Cerebellar nuclear complex (tissue), 1 donor: ENCODE data around the gene TANGO2.

Experiments
- DNase-seq, 2 experiments: peaks; one replicate each; lab custom pipeline; 2025; lab: John Stamatoyannopoulos, UW

Gene TANGO2

DNA sequence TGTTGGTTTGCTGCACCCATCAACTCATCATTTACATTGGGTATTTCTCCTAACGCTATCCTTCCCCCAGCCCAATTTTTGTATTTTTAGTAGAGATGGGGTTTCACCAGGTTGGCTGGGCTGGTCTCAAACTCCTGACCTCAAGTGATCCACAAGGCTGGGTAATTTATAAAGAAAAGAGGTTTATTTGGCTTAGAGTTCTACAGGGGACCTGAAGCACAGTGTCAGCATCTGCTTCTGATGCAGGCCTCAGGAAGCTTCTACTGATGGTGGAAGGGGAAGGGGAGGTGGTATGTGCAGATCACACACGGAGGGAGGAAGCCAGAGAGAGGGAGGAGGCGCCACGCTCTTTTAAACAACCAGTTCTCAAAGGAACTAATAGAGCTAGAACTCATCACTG, 25.8 kb downstream of the TANGO2 start:
- no peak for DNase-seq

- DNase-seq: no peak
Observed at GRCh38 chr22:20051927-20052308, 31.0 kb downstream of the TANGO2 start.

DNA sequence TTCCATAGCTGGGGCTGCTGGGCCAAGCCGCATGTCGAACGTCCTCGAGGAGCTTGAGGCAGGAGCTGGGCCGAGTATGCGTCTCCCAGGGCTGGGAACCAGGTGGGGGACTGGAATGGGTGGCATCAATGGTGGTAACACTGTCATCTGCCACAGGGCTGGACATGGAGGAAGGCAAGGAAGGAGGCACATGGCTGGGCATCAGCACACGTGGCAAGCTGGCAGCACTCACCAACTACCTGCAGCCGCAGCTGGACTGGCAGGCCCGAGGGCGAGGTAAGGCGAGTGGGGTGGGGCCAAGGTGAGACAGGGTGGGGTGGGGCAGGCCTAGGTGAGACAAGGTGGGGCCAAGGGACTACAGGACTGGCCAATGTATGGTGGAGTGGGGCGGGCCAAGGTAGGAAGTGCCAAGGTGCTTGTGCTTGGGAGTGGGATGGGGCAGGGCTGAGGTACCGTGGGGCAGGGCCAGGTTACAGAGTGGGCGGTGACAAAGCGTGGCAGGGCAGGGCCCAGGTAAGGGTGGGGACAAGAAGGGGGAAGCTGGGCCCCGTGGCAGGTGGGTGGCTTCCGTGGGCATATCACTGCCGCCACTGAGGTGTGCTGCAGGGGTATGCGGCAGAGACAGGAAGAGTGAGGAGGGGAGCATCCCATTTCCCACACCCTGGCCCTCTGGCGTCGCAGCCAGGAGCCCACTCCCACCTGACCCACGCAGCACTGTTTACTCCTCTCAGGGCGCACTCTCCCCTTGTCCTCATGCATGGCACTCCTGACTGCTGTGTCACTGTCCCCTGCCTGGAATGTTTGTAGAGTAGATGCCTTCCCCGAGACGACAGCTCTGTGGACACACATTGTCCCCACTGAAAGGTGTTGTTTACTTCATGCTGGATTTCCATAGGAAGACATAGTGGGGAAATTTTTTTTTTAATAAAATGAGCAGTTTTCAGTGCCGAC, 31.7 kb downstream of the TANGO2 start:
- DNase-seq: no peak

DNA sequence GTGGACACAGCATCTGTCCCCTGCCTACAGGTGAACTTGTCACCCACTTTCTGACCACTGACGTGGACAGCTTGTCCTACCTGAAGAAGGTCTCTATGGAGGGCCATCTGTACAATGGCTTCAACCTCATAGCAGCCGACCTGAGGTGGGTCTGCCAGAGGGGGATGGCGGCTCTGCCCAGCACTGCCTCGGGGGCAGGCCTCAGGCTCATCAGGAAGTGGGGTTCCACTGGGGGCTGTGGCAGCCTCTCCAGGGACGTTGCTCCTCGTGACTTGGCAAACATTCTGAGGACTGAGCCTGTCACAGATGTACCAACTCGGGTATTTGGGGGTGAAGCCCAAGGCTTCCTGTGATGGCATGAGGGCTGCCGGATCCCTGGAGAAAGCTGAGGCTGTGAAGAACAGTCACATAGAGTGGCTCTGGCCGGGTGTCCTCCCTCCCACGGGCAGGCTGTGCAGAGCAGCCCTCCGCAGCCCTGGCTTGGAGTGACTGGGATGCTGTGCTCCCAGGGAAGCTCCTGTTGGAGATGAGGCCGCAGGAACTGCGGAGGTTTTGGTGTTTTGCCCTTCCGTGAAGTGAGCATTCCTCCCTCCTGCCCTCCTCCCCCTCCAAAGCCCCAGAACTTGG, 32.6 kb downstream of the TANGO2 start:
- DNase-seq: no peak

DNA sequence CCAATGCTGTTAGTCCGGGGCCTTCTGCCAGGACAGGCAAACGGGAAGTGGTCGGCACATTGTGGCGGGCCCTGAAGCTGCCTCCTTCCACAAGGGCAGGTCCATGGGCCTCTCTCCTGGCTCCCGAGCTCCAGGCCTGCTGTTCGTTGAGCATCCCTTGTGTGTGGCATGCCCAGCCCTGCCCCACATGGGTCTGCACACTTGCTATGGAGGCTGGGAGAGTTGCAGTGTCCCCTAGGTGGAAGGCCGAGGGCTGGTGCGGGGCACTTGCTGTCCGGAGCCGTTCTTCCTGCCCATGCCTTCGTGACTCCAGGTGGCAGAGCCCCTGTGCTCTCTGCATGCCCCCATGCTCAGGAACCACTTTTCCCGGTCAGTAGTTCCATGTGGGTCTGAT, 33.1 kb downstream of the TANGO2 start:
- no peak for DNase-seq

- DNase-seq: no peak
Observed at GRCh38 chr22:20054485-20054884, 33.6 kb downstream of the TANGO2 start.

- no peak for DNase-seq
Observed at GRCh38 chr22:20055144-20055543, 34.2 kb downstream of the TANGO2 start.

DNA sequence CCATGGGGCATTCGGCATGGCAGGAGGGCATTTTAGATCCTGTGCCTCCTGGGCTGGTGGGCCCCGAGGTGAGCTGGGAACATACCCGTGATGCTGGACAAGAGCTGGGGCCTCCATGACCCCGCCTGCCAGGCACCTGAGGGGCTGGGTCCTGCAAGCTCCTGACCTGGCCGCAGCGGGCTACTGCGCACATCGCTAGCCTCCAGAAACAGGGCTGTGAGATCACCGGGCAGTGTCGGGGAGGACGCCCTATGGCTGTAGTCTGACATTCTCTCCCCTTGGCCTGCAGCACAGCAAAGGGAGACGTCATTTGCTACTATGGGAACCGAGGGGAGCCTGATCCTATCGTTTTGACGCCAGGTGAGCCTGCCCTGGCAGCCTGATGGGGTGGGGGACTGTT, 34.7 kb downstream of the TANGO2 start:
- DNase-seq: no peak

DNA sequence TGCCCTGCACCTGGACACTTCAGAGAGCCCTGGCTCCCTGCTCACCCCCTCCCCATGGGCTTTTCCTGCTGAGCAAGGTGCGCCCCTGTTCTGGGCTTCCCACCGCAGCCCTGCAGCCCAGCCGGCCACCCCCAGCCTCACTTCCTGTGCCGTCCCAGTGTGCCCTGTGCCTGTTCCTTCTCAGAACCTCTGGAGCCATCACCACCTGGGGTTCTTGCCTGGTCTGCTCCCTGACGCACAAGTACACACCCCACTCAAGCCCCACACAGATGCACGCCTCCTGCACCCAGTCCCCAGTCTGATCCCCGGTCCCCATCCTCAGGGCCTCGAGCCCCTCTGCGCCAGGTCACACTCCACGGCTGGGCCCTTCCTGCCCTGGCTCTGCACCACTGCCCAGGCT, 35.3 kb downstream of the TANGO2 start:
- DNase-seq: no peak

DNA sequence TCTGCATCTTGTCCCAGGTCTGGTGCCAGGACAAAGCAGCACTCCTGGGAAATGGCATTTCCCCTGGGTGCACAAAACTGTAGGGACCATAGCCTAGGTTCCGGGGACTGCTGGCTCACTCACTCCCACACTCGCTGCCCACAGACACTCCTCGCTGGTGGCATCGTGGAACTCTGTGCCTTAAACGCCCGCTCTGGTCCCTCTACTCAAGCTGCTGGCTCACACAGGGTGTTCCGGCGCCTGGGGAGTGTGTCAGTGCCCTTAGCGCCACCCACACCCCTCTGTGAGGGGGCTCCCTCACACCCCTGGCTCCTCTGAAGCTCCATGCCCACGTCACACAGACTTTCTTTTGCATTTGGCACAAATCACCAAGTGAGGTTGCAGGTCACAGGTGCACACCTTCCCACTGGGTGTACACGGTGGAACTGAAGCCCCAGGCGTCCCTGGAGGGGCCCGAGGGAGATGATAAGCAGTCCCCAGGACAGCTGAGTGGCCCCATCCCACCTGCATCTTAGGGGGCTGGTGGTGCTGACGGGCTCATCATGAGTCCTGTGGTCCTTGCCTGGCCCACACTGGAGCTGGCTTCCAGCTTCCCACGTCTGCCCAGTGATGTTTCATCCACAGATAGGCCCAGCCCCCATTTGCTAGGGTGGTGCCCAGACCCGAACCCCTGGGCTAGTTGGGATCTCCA, 35.9 kb downstream of the TANGO2 start:
- no peak for DNase-seq

- no peak for DNase-seq
Observed at GRCh38 chr22:20057596-20058268, 36.8 kb downstream of the TANGO2 start.

- DNase-seq: no peak
Observed at GRCh38 chr22:20058989-20059770, 38.3 kb downstream of the TANGO2 start.

DNA sequence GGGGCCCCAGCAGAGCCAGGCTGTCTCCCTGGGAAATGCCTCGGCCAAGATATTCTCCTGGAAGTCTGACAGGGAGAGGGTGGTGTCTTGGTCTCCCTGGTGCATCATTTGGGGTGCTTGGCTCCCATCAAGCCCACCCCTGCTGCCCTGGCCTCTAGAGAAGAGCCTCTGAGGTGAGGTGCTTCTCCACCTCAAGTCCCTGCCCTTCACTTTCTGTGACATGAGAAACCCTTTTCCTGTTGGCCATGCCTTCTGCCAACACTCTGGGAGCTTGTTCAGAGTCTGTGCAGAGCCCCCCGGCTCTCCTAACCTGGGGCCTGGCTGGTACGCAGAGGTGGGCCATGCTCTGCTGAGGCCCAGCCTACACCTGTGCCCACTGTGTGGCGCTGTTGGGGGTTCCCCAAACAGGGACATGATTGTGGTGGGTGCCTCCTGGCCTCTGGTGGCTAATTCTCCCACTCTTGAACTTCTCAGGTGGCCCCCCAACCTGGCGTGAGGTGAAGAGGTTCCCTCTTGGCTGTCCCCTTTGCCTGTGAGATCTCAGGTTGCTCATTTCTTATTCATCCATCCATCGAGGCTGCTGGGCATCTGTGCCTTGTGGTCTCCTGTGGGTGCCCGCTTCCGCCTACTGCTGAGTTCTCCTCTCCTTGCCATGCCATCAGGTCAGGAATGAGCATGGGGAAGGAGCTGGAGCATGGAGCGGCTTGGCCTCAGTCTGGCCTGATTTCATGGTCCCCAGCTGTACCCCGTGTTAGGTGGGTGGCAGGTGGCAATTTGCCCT, 40.0 kb downstream of the TANGO2 start:
- no peak for DNase-seq

DNA sequence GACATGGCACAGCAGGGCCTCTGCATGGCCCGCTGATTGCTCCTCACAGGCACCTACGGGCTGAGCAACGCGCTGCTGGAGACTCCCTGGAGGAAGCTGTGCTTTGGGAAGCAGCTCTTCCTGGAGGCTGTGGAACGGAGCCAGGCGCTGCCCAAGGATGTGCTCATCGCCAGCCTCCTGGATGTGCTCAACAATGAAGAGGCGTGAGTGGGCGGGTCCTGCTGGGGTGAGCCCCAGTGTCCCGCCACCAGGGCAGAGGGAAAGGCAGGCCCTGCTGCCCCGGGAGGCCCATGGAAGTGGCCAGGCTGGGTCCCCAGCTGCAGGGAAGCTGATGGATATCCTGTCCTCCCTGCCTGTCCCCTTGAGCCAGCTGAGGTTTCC, 40.6 kb downstream of the TANGO2 start:
- DNase-seq: no peak

DNA sequence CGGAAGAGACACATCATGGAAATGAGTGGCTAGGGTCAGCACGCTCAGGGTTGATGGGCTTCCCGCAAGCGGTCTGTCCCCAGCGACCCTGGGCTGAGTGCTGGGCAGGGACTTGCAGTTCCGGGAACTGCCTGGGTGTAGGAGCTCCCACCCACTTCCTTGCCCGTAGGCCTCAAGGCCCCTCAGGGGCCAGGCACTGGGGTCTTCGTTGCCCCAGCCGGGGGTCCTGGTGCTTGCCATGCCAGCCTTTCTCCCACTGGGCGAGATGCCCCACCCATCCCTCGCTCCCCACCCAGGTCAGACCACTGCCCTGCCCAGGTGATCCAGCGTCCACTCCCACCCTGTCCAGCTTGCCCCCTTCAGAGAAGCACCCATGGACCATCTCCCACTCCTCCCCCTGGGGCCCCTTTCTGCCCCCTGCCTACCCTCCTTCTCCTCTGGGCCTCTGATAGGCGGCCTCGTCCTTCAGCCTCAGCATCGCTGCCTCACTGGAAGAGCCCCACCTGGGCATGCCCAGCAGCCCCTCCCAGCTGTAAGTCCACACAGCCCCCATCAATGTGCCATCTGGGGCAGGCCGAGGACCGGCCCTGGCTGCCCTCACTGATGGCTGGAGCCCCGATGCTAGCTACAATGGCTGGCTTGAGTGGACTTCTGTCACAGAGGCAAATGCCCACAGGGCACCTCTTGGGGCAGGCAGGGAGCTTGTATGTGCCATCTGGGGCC, 41.3 kb downstream of the TANGO2 start:
- no peak for DNase-seq

- no peak for DNase-seq
Observed at GRCh38 chr22:20062766-20063083, 41.8 kb downstream of the TANGO2 start.

GRCh38 chr22:20063271-20064139, 42.6 kb downstream of the TANGO2 start:
- no peak for DNase-seq

GRCh38 chr22:20064140-20064480, 43.2 kb downstream of the TANGO2 start:
- no peak for DNase-seq

GRCh38 chr22:20064545-20065262, 43.8 kb downstream of the TANGO2 start:
- no peak for DNase-seq
